Epithelial cell of esophagus (primary cell): Measurements from ENCODE around the gene CCDC8.

Source experiments
- DNase-seq: peaks from one replicate; pipeline ENCODE4 v3.0.0; 2010; ENCODE audit warnings: low read depth
- H3K4me3 ChIP-seq: 2 replicates; pipeline ENCODE4 v1.5.1; 2011; ENCODE audit warnings: mild to moderate bottlenecking, low read length, control low read depth
- TF ChIP-seq, protein P1 (sequence below): IDR thresholded peaks from 2 replicates; pipeline ENCODE4 v1.5.1; 2011; ENCODE audit warnings: low read depth, mild to moderate bottlenecking, low read length, control low read depth, inconsistent platforms; ENCODE audit not compliant: insufficient read depth; ENCODE audit errors: missing control alignments

Gene CCDC8

DNA sequence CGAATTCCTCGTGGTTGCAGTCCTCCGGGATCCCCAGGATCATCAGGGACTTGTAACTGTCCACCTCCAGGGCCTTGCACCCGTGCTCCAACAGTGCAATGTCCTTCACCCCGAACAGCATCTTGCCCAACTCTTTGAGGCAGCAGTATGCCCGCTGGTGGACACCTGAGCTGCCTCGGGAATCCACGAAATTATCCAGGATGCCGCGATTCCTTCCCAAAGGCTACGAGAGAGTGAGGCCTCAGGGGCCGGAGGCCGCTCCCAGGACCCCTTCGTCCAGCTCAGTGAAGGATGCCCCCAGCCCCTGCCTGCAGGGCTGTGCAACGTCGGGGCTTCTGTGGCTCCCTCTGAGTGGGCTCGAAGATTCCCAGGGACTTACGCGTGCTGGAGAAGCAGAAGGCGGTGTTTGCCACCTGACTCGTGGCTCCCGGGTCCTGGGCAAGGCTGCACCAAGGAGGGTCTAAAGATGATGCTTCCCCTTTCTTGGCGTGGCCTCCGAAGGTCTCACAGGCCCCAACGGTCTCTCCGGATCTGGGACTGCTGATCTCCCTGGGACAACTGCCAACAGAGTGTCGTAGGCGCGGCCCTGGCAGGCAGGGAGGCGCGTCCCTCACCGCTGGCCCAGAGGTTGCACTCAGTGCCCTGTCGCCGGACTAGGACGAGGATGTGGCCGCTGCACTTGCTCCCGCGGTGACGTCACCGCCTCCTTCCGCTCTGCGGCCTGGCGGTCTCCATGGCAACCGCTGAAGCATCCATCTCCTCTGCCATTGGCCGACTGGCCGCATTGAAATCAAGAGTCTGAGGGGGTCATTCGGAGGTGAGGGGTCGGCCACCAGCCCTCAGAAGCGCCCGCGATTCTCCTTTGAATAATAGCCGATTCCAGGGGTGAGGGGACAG, 15.1 kb upstream of the CCDC8 start, which contains the start of gene PNMA8C:
TSS of gene PNMA8C (minus strand) at position 698 of the 897 bp plus-strand sequence. CDS start at position 121, 577 bp downstream.
- TF ChIP-seq, protein P1, sequence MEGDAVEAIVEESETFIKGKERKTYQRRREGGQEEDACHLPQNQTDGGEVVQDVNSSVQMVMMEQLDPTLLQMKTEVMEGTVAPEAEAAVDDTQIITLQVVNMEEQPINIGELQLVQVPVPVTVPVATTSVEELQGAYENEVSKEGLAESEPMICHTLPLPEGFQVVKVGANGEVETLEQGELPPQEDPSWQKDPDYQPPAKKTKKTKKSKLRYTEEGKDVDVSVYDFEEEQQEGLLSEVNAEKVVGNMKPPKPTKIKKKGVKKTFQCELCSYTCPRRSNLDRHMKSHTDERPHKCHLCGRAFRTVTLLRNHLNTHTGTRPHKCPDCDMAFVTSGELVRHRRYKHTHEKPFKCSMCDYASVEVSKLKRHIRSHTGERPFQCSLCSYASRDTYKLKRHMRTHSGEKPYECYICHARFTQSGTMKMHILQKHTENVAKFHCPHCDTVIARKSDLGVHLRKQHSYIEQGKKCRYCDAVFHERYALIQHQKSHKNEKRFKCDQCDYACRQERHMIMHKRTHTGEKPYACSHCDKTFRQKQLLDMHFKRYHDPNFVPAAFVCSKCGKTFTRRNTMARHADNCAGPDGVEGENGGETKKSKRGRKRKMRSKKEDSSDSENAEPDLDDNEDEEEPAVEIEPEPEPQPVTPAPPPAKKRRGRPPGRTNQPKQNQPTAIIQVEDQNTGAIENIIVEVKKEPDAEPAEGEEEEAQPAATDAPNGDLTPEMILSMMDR = no peak
- H3K4me3 ChIP-seq = no peak within 1 kb of the TSS
- no peak for DNase-seq

DNA sequence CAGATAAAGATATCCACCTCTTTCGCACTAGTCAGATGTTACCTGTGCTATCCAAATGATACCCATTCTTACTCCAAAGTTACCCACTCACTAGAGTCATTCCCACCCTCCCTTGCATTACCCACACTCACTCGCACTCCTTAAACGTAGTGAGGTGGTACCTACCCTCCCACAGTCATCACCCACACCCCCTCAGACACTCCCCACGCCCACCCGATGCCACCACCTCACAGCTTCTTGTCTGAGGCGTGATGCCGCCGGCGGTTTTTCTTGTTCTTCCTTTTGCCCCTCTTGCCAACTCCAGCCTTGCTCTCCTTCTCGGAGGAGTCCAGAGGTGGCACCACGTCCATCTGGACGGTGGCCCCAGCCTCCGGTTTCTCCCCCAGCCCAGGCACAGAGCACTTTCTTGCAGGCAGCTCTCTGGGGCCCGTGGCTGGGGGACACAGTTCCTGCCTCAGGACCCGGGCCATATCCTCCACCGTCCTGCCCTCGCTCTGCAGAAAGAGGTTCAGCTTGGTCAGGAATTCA, 14.2 kb upstream of the CCDC8 start:
- TF ChIP-seq, protein P1 = no peak
- DNase-seq = no peak
- no peak overlapping the region for H3K4me3 ChIP-seq

DNA sequence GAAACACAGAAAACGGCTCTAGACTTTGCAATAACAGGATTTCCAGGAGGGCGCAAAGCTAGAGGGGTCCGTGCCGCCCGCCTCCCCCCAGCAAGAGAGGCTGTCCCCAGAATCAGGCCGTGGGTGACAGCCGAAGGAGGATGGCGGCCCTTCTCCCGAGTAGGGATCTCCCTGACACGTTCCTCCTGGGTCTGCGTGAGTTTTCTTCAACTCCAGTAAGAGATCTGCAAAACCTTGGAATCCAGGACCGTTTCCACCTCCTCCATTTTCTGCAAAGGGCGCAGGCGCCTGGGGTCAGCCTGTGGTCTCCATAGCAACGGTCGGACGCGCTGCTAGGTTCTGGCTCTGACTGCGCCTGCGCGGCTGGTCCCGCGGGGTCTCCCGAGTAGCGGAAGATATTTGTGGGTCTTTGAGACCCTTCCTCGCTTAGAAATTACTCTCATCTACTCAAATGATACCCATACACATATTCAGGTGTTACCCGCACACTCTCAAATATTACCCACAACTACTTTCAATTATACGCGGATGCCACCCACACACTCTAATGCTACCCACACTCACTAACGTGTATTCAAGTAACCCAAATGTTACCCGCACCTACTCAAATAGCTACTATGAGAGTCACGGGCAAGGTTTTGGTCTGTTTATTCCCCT, 13.3 kb upstream of the CCDC8 start:
- TF ChIP-seq, protein P1 = no peak
- peak; percentile 65 for DNase-seq
- peak overlapping the region; percentile 43 for H3K4me3 ChIP-seq

DNA sequence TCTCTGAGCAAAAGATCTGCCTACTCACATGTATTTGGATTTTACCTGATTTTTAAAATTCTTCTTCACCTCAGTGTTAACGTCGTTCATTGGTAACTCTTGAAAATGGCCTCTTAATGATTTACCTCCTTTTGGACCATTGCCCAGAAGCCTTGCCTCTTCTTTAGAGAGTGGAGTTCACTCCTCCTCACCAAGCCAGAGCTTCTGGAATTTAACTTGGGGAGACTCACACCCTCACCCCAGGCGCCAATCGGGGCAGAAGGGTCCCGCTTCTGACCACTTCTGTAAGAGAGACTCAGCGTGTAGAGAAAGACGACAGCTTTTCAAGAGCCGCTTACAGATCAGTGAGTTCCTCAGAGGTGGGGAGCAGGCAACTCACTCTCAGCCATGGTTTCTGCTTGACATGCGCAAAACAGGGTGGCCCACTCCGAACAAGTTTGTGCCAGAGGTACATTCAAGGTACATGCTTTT, 12.7 kb upstream of the CCDC8 start:
- TF ChIP-seq, protein P1 = no peak
- DNase-seq = no peak
- H3K4me3 ChIP-seq = peak overlapping the region; percentile 43

DNA sequence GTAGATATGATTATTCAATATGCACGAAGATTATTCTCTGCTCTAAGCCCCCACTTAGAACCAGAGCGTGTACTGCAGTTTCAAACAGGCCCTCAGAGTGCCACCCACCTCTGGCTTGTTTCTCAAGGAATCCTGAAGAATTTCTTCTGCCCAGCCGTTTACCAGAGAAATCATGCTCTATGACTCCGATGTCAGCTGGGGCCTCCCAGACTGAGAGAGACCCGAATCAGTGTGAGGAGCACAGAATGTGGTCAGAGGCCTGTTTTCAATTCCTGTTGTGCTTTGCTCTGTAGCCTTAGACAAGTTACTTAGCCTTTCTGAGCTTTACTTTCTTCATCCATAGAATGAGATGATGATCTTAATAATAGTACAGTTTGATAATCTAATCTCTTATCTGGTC, 9.8 kb upstream of the CCDC8 start:
- no peak for DNase-seq
- no peak overlapping the region for H3K4me3 ChIP-seq
- TF ChIP-seq, protein P1 = no peak

DNA sequence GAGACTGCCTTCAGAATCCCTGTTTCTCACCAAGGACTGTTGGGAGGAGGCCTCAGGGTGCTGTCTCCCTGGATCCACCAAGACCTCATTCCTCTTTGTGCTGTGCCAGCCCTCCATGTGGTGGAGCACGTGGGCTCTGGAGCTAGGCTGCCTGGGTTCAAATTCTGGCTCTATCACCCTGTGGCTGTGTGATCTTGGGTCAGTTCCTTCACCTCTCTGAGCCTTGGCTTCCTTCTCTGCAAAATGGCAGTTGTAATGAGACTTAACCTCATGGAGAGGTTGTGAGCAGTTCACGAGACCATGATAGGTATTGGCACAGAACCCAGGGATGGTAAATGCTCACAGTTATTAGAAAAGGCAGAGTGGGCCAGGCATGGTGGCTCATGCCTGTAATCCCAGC, 9.0 kb upstream of the CCDC8 start:
- no peak overlapping the region for H3K4me3 ChIP-seq
- TF ChIP-seq, protein P1 = no peak
- DNase-seq = no peak
